ENCODE data around the gene FAM83G.

The FAM83G gene

DNA sequence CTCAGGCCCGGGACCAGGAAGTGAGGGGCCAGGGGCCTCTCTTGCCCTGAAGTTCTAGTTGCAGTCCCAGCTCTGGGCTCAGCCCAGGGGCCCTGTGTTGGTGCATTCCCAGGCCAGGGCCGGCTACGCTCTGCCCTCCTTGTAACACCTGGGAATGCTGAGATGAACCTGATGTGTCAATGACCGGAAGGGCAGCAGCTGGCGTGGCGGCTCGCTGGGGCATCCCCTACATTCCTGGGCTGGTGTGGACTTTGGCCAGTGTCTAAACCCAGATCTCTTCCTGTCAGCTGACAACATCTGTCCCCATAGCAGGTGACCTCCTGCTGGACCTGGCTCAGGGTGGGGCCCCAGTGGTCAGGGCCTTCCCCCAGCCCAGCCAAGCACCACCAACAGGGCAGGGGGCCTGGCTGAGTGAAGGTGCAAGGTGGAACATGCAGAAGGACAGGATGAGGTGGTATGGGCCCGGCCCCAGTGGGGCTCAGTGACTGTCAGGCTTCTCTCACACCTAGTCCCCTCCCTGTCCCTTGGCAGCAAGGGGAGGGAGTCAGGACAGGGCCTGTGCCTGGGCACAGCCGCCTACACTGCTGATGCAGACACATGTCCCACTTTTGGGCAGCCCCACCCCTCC, 15.9 kb downstream of the FAM83G start:
- DNase-seq (ENCODE audit: low spot score) = no peak

DNA sequence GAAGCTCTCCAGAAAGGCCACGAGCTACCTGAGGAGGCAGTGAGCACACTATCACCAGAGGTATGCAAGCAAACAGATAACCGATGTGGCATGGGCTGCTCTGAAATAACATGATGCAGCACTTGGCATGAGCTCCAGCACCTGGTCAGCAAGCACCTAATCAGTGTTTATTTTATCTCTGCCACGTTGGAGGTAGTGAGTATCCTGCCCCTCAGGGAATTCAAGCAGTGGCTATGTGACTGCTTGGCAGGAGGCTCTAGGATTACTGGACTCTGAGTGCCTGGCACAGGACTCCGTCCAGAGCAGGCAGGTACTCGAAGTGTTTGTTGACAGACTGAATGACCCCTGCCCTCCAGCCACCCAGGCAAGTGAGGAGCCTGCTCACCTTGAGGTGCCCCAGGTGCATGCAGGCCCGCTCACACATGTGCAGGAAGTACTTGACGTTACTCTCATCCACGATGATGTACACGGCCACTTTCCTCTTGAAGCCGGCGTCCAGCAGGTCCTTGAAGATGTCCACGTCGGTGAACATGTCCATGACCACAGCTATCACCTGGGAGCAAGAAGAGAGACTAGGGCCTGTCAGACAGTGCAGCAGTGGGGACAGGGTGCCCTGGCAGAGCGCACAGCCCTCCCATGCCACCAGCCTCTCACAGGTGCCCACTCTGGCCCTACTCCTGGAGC, 16.6 kb downstream of the FAM83G start:
- no peak for DNase-seq (ENCODE audit: low spot score)

DNA sequence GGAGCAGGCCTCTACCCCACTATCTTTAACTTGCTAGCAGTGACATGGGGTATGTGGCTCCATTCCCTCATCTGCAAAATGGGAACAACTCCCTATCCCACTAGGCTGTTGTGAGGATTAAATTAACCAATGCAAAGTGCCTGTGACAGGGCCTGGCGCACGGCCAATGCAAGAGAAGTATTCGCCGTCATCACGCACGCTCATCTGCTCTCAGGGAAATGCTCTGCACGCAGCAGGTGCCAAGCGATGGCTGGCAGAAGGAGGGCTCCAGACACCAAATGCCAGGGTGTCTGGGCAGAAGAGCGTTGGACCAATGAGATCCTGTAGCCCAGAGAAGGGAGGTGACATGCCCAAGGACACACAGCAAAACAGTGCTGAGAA, 17.3 kb downstream of the FAM83G start:
- no peak for DNase-seq (ENCODE audit: low spot score)

DNA sequence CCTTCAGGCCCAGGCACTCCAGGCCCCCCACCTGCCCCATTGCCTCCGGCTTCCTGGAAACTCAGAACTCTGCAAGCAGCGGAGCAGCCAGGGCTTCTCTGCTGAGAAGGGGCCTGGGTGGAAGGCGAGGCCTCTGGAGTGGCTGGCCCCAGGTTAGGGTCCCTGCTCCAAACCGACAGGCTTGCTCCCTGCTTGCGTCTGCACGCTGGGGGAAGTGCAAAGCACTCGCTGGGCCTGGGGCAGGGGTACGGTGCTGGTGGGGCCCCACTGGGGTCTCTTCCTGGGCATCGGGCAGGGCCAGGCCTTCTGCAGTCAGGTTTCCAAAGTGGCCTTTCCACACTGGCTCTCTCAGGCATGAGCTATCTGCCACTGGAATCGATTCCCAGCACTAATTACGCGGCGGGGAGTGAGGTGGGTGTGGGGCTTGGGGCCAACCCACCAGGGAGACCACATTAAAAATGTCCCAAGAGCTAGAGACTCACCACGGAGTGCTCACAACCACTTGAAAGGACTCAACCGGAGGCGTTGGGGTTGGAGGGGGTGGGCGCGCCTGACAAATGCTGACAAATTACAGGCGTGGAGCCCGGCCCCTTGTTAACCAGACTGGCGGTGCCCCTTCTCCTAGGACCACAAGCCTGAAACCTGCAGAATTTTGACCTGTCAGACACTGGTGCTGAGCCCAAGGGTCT, 17.9 kb downstream of the FAM83G start:
- DNase-seq (ENCODE audit: low spot score) = no peak

DNA sequence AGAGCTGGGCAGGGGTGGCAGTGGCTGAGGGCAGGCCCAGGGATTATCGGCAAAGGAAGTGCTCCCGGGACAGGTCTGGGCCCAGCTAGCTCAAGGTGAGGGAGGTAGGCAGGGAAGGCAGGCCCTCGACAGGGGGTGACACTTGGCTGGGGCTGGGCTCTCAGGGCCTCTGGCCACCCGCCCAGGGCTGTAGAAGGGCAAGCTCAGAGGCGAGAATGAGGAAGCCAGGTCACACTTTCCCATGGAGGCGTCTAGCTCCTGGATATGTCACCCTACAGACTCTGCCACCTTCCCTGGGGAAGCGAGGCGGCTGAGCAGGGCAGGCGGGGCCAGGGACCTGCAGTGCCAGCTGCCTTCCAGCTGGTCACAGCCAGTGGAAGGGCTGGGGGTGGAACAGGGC, 19.1 kb downstream of the FAM83G start:
- DNase-seq (ENCODE audit: low spot score) = no peak

DNA sequence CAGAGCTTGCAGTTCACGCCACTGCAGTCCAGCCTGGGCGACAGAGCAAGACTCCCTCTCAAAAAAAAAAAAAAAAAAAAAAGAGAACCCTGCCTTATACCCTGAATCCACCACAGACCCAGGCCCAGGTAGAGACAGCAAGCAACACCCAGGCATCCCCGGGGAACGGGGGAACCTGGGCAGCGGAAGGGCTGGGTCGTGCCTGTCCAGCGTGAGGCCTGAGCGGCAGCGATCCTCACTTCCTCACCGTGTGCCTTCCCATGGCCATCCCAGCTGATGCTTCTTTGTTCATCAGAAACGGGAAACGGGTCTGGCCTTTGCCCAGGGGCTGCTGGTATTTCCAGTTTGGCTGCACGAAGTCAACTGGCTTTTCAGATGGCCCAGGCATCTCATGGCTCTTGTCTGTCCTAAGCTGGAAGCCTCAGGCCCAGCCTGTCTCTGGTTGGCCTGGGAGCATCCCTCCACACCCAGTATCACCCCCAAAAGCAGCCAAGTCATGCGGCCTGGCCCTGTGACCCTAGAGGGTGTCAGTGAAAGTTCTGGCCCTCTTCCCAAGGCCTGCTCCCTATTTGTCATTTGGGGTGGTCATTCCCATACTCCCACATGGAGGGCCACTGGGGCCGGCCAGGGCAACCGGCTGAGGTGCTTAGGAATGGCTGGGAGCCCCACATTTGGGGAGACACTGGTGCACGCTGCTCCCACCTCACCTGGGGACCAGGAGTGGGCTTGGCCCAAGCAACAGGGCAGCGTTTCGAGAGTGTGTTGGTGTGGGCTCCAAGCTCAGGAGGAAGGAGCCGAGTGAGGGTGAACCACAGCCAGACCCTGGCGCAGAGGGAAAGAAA, 20.1 kb downstream of the FAM83G start:
- no peak for DNase-seq (ENCODE audit: low spot score)

DNA sequence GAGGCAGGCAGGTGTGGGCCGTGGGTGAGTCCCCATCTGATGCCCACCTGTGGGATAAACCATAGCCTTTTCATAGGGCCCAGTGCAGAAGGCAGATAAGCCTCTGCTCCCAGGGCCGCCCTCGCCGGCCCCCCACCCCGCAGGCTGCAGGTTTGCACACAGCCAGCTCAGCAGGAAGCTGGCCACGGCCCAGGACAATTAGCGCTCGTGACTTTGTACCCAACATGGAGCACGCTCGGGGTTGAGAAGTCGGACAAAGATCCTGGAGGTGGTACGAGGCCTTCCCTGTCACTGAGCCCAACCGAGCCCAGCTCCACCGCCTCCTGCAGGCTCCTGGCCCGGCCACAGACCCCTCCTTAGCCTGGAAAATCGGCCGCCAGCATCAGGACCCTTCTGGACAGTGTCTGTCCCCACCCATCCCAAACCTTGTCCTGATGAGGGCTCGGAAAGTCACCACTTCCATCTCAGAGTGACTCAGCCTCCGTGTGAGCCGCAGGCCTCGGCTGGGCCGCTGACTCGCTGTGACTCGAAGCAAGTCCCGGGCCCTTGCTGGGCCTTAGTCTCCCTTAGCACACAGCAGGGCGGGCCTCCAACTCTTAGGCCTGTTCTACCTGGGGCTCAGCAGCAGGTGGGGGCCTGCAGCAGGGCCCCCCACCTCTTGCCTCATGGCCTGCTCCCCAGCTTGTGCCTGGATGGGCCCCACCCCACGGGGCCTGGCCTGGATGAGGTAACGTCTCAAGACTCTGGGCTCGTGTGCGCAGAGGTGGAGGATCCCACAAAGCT, 22.7 kb downstream of the FAM83G start:
- no peak for DNase-seq (ENCODE audit: low spot score)

DNA sequence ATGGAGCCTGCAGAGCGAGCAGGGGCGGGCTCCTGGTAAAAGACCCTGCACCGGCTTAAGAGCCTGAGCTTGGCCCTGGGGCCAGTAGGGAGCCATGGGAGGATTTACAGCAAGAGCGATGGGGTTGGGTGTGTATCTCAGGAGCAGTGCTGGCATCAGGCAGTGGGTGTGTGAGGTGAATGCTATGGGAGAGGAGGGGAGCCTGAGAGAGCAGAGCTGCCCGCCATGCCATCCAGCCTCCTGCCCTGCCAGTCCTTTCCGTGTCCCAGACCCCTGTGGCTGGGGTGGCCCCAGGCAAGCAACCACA, 23.3 kb downstream of the FAM83G start:
- DNase-seq (ENCODE audit: low spot score) = no peak

DNA sequence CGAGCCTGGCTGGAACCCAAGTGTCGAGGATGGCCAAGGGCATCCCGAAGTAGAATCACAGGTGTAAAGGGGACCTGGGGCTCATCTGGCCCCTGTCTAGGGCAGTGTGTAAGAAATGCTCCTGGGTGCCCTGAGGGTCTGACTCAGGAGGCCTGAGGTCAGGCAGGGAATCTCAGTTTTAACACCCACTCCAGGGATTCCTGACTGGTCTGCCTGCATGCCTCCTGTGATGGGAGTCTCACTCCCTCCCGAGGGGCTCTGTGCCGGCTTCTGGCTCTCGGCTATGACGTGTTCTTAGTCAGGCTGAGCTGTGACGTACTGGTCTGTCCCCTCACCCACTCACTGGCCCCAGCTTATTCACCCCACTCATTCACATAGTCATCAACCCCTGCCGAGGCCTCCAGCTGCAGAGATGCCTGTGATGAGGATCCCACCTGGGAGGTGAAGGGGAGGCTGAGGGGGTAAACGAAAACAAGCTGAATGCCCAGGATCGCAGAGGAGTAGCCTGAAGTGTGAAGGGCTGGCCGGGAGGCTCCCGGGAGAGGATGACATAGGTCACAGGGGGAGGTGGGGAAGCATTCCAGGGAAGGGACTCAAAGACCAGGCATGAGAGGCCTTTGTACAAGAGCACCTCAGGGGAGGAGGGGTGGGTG, 23.8 kb downstream of the FAM83G start:
- DNase-seq (ENCODE audit: low spot score) = no peak

DNA sequence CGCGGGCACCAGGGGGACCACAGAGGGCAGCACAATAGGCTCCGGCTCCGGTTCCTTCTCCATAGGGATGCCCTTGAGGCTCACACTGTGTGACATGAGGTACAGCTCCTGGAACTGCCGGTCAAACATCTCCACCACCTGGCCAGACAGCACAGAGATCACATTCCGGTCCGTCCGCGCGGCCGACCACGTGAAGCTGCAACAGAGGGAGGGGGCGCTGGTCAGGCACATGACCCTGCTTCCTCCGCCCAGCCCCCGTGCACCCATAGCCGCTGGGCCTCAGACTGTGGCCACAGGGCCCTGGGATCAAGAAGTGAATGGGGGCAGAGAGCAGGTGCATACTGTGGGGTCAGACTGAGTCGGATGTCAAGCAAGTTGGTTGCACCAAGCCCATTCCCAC, 25.9 kb downstream of the FAM83G start:
- no peak for DNase-seq (ENCODE audit: low spot score)

DNA sequence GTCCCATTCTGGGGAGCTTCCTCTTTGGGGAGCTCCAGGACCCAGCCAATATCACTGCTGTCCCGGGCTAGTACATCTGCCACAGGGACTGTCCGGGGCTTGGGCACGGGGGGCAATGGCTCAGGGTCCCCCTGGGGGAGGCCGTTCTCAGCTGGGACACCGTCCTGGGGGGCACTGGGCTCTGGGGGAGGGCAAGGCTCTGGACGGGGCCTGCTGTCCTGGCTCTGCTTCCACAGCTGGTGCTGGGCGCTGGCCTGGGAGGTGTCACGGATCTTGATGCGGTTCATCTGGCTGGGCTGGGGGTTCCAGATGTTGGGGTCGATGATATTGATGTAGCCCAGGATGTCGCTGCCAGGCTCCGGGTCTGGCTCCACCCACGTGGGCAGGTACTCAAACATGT, 26.5 kb downstream of the FAM83G start:
- DNase-seq (ENCODE audit: low spot score) = no peak

DNA sequence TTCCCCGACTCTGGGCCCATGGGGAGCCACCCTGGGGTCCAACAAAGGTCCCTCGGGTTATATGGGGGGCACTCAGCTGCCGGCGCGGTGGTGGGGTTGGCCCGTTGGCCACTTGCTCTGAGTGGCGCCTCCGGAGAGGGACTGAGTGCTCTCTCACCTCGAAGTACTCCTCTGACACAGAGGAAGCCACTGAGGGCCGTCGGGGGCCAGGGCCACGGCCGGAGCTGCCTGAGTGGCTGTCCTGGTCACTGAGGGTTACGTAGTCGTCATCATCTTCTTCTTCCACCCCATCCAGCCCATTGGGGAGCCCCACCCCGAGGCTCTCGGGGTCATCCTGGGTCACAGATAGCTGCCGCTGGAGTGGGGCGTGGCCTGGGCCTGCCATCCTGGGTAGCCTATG, 26.9 kb downstream of the FAM83G start:
- no peak for DNase-seq (ENCODE audit: low spot score)

DNA sequence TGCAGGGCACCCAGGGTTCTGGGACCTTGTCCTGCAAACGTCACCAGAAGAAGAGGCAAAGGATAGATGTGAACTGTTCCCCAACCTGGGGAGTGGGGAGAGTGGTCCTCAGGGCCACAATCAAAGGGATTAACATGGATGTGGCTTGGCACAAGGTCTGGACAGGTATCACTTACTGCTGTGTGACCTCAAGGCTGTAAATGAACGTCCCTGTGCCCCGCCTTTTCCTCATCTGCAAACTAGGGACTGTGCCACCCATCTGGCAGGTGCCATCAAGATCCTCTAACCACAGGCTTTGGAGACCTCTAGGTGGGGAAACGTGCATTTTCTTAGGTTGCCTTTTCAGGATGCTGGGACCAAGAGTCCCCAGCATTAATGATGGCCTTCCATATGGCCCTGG, 27.5 kb downstream of the FAM83G start:
- DNase-seq (ENCODE audit: low spot score) = no peak

DNA sequence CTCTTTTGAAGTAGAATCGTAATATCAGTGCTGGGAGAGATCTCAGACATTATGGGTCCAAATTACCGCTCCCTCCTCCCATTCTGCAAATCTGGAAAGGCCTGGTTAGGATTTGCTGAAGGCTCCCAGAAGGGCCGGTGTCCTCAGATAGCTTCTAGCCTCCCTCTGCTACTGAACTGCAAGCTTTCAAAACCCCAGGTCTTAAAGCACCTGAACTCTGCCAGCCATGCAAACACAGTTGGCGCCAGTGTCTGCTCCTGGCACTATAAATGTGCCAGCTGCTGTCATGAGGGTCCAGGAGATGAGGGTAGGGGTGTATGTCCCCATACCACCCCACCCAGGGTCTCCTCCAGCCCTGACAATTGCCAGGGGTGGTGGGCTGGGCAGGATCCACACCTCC, 28.4 kb downstream of the FAM83G start:
- no peak for DNase-seq (ENCODE audit: low spot score)

DNA sequence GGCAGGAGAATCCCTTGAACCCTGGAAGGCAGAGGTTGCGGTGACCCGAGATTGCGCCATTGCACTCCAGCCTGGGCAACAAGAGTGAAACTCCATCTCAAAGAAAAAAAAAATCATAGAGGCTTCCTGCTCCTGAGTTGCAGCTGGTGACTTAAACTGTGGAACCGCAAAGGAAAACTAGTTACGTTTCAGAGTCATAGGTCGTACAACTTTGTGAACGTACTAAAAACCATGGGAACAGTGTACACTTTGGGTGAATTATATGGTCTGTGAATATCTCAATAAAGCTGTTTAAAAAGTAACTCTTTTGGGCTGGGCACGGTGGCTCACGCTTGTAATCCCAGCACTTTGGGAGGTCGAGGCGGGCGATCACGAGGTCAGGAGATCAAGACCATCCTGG, 29.0 kb downstream of the FAM83G start:
- no peak for DNase-seq (ENCODE audit: low spot score)

DNA sequence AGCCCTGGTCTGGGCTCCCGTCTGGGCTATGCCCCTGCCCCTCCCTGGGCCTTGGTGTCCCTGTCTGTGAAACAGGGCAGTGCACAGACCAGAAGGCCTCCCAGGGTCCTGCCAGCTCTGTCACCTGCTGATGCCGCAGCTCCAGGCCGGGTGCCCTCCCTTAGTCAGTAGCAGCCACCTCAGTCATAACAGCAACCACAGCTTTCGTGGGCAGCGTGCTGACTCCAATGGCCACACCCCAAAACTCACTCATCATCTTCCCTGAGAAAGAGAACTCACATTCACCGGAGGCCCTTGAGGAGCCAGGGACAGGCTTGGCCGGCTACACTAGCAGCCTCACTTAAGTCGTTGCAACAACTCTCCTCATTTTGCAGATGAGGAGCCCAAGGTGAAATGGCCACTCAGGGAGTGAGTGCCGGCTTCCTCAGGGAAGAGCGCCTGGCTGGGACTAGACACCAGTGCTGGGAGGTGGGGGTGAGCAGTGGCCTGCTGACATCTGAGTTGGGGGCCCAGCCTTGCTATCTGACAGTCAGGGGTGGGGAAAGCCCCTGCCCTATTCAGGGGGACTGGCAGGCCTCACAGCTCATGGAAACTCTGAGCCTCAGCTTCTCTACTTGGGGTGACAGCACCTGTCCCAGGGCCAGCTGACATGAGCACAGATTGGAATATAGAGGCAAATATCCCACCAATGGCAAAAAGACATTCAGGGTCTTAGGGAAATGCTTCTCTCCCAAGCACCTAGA, 30.0 kb downstream of the FAM83G start:
- no peak for DNase-seq (ENCODE audit: low spot score)

DNA sequence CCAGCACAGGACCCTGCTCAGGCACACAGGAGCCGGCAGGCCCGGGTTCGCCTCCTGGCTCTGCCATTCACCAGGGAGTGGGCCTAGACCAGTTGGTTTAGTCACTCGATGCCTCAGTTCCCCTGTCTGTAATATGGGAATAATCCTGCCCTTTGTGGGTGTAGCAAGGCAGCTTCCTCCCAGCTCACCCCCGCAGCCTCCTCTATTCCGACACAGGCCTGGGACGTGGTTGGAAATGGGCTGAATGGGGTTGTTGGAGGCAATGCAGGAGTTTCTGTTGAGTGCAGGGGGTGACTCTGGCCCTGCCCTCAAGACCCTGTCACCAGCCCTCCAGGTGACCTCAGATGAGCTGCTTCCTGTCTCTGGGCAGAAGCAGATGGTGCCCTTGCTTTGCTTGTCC, 32.8 kb downstream of the FAM83G start:
- DNase-seq (ENCODE audit: low spot score) = no peak

DNA sequence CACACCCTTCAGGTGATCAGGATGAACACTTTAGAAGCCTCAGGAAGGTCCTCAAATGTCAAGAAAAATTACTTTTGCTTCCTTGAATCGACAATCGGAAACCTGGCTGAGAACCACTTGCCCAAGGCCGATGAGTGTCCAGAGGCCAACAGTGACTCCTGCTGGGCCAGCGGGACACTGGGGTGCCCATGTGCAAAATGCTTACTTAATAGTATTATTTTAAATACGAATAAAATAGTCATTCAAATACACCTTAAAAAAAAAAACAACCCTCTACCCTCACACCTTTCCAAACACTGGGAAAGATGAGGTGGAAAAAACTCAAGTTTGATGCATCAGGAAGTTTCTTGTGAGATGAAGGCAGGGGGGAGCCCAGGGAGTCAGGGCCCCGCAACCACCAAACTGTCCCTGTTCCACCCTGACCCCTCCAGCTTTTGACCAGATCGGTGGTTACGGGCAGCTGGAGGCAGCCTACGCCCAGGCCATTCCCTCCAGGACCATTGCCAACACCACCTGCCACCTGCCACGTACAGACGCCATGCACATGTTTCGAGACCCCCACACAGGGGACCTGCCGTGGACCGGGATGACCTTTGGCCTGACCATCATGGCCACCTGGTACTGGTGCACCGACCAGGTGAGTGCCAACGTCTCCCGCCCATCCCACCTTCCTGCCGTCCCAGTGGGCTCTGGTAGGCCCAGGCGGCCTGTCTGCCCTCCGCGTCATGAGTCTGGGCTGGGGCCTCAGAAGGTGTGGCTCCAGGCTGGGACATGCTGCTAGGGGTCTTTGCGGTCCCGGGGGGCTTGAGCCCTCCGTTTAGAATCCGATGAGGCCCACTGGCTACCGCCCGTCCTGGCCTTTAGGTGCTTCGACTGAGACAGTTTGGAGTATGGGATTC, 33.7 kb downstream of the FAM83G start:
- no peak for DNase-seq (ENCODE audit: low spot score)

DNA sequence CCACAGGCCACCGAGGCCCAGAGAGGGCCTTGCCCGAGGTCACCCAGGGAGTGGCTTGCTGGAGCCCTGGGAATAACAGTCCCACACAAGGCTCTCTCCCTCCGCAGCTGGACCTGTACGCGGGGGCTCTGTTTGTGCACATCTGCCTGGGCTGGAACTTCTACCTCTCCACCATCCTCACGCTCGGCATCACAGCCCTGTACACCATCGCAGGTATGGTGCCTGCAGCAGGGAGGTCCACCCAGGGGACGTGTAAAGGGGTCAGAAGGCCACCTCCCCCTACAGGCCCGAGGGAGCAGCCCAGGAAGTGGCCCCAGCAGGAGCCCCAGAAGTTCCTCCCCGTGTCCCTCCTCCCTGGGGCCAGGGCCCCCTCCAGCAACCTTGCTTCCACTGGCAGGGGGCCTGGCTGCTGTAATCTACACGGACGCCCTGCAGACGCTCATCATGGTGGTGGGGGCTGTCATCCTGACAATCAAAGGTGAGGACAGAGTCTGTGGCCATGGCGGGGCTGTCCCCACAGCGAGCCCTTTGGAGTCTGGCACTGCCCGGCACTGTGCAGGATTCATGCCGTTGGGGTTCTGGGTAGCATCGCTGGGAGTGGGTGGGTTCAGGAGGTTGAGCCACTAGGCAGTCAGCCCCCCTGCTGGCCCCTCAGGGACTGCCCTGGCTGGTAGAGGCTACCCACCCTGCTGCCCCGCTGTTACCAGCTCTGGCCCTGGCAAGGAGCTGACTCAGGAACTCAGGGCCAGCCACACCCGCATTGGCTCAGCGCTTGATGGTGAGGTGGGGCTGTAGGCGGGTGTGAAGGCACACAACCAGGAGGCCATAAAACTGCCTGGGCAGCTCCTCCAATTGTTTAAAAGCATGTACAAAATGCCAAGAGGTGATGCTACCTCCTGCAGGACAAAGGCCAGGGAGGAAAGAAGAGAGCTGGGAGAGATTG, 35.3 kb downstream of the FAM83G start:
- DNase-seq (ENCODE audit: low spot score) = no peak
